HG03066 (cell line): ENCODE results near the gene FBXL2.
"Not testable (repeated sequence)": the region's sequence is repeated elsewhere in the genome, so short reads cannot be mapped to it uniquely, and the experiment has no call there.

Experiments
- ATAC-seq: cut with Tn5 transposase; IDR thresholded peaks from one replicate; pipeline ENCODE4 v1.9.1; 2021; ENCODE audit warnings: low read depth; ENCODE audit not compliant: unreplicated experiment

The FBXL2 gene

DNA sequence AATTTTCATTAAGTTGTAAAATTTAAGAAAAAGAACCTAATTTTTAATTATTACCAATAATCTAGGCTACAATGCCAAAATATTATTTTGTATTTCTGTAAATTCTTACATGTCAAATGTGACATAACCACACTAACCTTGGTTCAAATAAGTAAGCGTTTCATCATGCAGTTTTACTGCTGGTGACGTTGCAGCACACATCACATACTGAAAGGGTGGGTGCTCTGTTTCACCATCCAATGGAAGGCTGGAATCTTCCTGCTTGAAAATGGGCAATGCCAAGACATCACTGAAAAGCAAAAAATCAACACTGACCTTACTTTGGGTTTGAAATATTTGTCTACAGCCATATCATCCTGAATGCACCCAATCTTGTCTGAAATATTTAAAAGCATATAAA, 148.2 kb downstream of the FBXL2 start:
- ATAC-seq: no peak

GRCh38 chr3:33426068-33426467, 148.8 kb downstream of the FBXL2 start:
- no peak for ATAC-seq

DNA sequence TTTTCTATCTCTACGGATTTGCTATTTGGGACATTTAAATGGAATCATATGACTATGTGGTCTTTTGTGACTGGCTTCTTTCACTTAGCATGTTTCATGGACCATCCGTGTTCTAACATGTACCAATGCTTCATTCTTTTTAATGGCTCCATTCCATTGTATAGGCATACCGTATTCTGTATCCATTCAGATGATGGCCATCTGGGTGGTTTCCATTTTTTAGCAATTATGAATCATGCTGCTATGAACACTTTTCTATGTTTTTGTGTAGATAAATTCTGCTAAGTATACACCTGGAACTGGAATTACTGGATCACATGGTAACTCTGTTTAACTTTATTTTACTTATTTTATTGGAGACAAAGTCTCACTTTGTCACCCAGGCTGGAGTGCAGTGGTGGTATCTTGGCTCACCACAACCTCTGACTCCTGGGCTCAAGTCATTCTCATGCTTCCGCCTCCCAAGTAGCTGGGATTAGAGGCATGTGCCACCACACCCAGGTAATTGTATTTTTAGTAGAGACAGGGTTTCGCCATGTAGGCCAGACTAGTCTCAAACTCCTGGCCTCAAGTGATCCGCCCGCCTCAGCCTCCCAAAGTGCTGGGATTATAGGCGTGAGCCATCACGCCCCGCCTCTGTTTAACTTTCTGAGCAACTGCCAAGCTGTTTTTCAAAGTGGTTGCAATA, 149.5 kb downstream of the FBXL2 start:
- ATAC-seq: no peak

GRCh38 chr3:33428734-33429133, 151.5 kb downstream of the FBXL2 start:
- ATAC-seq: no peak

DNA sequence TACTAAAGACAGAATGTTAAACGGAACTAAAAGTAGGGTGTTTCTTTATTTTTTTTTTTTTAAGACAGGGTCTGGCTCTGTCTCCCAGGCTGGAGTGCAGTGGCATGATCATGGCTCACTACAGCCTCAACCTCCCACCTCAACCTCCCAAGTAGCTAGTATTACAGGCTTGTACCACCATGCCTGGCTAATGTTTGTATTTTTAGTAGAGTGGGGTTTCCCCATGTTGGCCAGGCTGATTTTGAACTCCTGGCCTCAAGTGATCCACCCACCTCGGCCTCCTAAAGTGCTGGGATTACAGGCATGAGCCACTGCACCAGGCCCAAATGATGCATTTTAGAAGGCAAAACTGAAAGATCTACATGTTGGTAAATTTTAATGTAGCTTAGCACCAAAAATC, 152.1 kb downstream of the FBXL2 start:
- ATAC-seq: not testable (repeated sequence)

- no peak for ATAC-seq
Measured at GRCh38 chr3:33430061-33430460, 152.8 kb downstream of the FBXL2 start.

DNA sequence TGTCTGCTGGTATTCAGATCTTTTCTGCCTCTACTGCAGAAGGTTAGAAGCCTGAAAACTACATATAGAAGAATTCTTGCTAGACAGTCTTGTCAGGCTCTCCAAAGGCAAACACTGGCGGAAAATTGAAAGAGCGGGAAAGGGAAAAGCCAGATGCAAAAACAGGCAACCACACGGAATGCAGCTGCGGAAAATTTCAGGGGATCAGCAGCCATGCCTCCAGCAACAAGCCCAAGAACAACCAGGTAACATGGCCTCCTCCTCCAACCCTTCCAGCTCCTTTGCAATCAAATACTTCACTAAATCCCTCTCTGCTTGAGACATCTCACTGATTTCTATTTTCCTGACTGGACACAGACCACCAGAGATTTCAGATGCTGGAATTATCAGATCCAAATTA, 153.3 kb downstream of the FBXL2 start:
- no peak for ATAC-seq

DNA sequence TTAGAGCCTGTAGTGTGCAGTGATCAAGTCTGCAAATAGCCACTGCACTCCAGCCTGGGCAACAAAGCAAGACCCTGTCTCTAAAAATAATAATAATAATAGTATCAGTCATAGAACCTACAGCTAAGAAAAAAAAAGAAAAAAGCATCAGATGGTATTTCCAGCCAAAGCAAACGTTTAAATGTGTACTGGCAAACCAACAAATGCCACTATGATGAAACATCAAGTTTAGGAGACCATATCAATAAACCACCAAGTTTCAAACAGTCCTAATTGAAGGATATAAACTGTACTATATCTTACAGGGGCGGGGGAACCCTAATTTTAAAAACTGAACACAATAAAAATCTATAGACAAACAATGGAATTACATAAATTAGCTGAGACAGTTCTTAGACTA, 156.6 kb downstream of the FBXL2 start:
- ATAC-seq: no peak
